Neutrophil (primary cell): ENCODE measurements around the gene USP48.

Source experiments
- H3K27ac ChIP-seq: fragments of 200-600 bp; sonication (generic); 2 replicates; pipeline ENCODE4 v1.5.1; 2016; ENCODE audit warnings: mild to moderate bottlenecking, moderate library complexity
- H3K27me3 ChIP-seq: fragments of 200-600 bp; sonication (generic); 2 replicates; pipeline ENCODE4 v1.6.0; 2016; ENCODE audit warnings: mild to moderate bottlenecking
- H3K36me3 ChIP-seq: fragments of 200-600 bp; sonication (generic); 2 replicates; pipeline ENCODE4 v1.5.1; 2017
- H3K4me1 ChIP-seq, 2 experiments: fragments of 200-600 bp in 1 of 2; sonication (generic) in 1 of 2; 1 replicate in 1 of 2; 2 replicates in 1 of 2; pipeline versions ENCODE4 v1.5.1 to v1.6.1; 2013 to 2016; ENCODE audit warnings: low read depth in 1 of 2, low read length in 1 of 2, mild to moderate bottlenecking in 1 of 2, moderate library complexity in 1 of 2; ENCODE audit not compliant: control insufficient read depth in 1 of 2, insufficient read depth in 1 of 2
- H3K4me3 ChIP-seq, 2 experiments: fragments of 200-600 bp in 1 of 2; sonication (generic) in 1 of 2; 1 replicate in 1 of 2; 2 replicates in 1 of 2; pipeline ENCODE4 v1.5.1; 2013 to 2016; ENCODE audit warnings: low read depth in 1 of 2, low read length in 1 of 2, mild to moderate bottlenecking in 1 of 2, moderate library complexity in 1 of 2
- H3K9me3 ChIP-seq: fragments of 200-600 bp; sonication (generic); 2 replicates; pipeline ENCODE4 v1.5.1; 2016
- CTCF ChIP-seq: fragments of 200-600 bp; sonication (generic); IDR thresholded peaks from 2 replicates; pipeline ENCODE4 v1.5.1; 2016; ENCODE audit warnings: antibody characterized with exemption

USP48 gene

GRCh38 chr1:21764615-21765423 is 18.1 kb downstream of the USP48 start:
- Histone ChIP-seq H3K4me1 (peaks cover 68 to 81% of the 10 kb centered on the region in 2 experiments), H3K27me3 (no peaks in the 10 kb centered on the region), H3K4me3 (no peak overlapping the region), H3K27ac (peak overlapping the region; percentile 3), H3K36me3 (no peaks in the 10 kb centered on the region), H3K9me3 (no peaks in the 10 kb centered on the region)
- TF ChIP-seq CTCF: no peak

GRCh38 chr1:21763694-21764419 is 19.1 kb downstream of the USP48 start:
- peaks cover 58 to 72% of the 10 kb centered on the region in 2 experiments for H3K4me1 ChIP-seq
- no peak for TF ChIP-seq CTCF
- H3K27ac ChIP-seq: peak overlapping the region; percentile 31

DNA sequence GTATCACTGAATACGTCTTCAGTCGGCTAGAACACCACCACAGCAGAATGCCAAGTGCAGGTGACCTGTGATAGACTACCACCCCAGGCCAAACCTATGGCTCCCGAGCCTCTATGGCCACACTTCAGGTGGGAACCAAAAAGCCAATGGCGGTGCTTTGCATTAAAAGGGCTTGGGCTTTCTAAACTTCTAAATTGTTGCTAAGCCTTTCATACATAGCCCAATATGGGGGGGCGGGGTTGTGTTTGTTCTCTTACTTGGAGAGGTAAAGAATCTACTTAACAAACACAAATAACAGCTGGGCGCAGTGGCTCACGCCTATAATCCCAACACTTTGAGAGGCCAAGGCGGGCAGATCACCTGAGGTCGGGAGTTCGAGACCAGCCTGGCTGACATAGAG is 19.7 kb downstream of the USP48 start:
- H3K4me1 ChIP-seq: peaks cover 52 to 66% of the 10 kb centered on the region in 2 experiments
- no peak for TF ChIP-seq CTCF
- no peak overlapping the region for H3K4me3 ChIP-seq

More at GRCh38 chr1:21763694-21764419, 19.1 kb downstream of the USP48 start:
- no peak overlapping the region for H3K4me3 ChIP-seq
- H3K36me3 ChIP-seq: no peaks in the 10 kb centered on the region
- H3K27me3 ChIP-seq: no peaks in the 10 kb centered on the region
- no peaks in the 10 kb centered on the region for H3K9me3 ChIP-seq

DNA sequence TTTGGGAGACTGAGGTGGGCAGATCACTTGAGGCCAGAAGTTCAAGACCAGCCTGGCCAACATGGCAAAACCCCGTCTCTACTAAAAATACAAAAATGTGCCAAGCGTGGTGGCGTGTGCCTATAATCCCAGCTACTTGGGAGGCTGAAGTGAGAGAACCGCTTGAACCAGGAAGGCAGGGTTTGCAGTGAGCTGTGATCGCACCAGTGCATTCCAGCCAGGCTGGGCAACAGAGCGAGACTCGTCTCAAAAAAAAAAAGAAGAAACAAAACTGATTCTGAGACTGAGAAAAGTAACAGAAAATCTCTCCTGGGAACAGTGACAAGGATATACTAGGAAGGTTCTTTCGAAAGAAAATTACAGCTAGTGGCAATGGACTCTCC is 20.9 kb downstream of the USP48 start:
- no peaks in the 10 kb centered on the region for H3K27me3 ChIP-seq
- no peak overlapping the region for H3K4me3 ChIP-seq
- H3K36me3 ChIP-seq: no peaks in the 10 kb centered on the region
- peak overlapping the region; percentile 78 for H3K27ac ChIP-seq
- no peaks in the 10 kb centered on the region for H3K9me3 ChIP-seq
- TF ChIP-seq CTCF: no peak
- H3K4me1 ChIP-seq: peaks cover 39 to 53% of the 10 kb centered on the region in 2 experiments

More for the DNA sequence above, 19.7 kb downstream of the USP48 start:
- no peaks in the 10 kb centered on the region for H3K36me3 ChIP-seq
- H3K9me3 ChIP-seq: no peaks in the 10 kb centered on the region
- H3K27ac ChIP-seq: peak overlapping the region; percentile 31
- H3K27me3 ChIP-seq: no peaks in the 10 kb centered on the region

DNA sequence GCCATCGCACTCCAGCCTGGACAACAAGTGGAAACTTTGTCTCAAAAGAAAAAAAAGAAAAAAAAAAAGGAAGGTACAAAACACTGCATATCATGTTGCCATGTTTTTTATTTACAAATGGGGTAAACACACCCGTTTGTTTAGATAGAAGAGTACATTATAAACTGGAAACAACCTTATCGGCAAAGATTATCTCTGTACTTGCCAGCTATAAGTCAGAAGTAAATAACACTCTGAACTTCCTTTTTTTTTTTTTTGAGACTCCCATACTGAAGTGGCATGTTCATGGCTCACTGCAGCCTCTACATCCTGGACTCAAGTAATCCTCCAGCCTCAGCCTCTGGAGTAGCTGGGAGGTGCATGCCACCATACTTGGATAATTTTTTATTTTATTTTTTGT is 21.9 kb downstream of the USP48 start:
- Histone ChIP-seq H3K9me3 (no peaks in the 10 kb centered on the region), H3K36me3 (no peaks in the 10 kb centered on the region), H3K27me3 (no peaks in the 10 kb centered on the region), H3K27ac (peak overlapping the region; percentile 78), H3K4me3 (peak overlapping the region in 1 of 2 experiments; percentile 40), H3K4me1 (peaks cover 30 to 44% of the 10 kb centered on the region in 2 experiments)
- TF ChIP-seq CTCF: no peak
